Prostate gland (tissue), 2 donors: Measurements from ENCODE around the gene CCN2. TPM values are rescaled to one million over a fixed set of nuclear protein-coding genes. Genes with fewer than 3 reads are reported as not detected.

Source experiments
- DNase-seq: peaks from one replicate; pipeline ENCODE4 v3.0.0-alpha.2; 2019; ENCODE audit warnings: low spot score
- H3K27ac ChIP-seq, 2 donors: fragments of 200-600 bp; sonication (generic); 2 replicates each; pipeline ENCODE4 v1.5.1; 2017 to 2019
- H3K27me3 ChIP-seq: fragments of 200-600 bp; sonication (generic); replicated peaks from 2 replicates; pipeline ENCODE4 v1.5.1; 2019; ENCODE audit not compliant: insufficient read depth
- H3K36me3 ChIP-seq, 2 donors: fragments of 200-600 bp; sonication (generic); 1 replicate in 1 of 2; 2 replicates in 1 of 2; pipeline versions ENCODE4 v1.5.1 to v1.8.1; 2017 to 2019
- H3K4me1 ChIP-seq: fragments of 200-600 bp; sonication (generic); replicated peaks from 2 replicates; pipeline ENCODE4 v1.5.1; 2019
- H3K4me3 ChIP-seq, 2 donors: fragments of 200-600 bp; sonication (generic); 2 replicates each; pipeline ENCODE4 v1.5.1; 2017 to 2019
- H3K9me3 ChIP-seq: fragments of 200-600 bp; sonication (generic); 2 replicates; pipeline ENCODE4 v1.5.1; 2017
- POLR2A ChIP-seq: fragments of 450-650 bp; IDR thresholded peaks from one replicate; pipeline ENCODE4 v1.6.1; 2016; ENCODE audit warnings: antibody characterized with exemption, mild to moderate bottlenecking
- POLR2AphosphoS5 ChIP-seq: sonication (generic); formaldehyde crosslinking; IDR thresholded peaks from one replicate; pipeline ENCODE4 v1.6.1; 2017; ENCODE audit warnings: antibody characterized with exemption
- WGBS: methylation state at CpG from one replicate; pipeline ENCODE4 v1.1.5; 2018; 5-methylcytosine and 5-hydroxymethylcytosine counted together
- intact Hi-C: fragments of 100-400 bp; cut with DNase I; formaldehyde crosslinking; loops from one replicate; pipeline ENCODE4 v1.14.2; 2022
- total RNA-seq, 2 donors: library from RNA; depleted of rRNA; stranded (reverse); fragments of >200 nt; gene quantifications; one replicate each; pipeline ENCODE4 v1.1.0, GENCODE V29; 2016
- TF ChIP-seq, protein P1 (sequence below), 4 experiments: fragments of 200-600 bp in 2 of 4; fragments of 450-650 bp in 2 of 4; sonication (generic) in 2 of 4; IDR thresholded peaks; 1 replicate in 3 of 4; 2 replicates in 1 of 4; pipeline ENCODE4 v1.5.1; 2016 to 2019; ENCODE audit warnings: antibody characterized with exemption in 4 of 4, mild to moderate bottlenecking in 2 of 4, moderate library complexity in 2 of 4

Gene CCN2, protein sequence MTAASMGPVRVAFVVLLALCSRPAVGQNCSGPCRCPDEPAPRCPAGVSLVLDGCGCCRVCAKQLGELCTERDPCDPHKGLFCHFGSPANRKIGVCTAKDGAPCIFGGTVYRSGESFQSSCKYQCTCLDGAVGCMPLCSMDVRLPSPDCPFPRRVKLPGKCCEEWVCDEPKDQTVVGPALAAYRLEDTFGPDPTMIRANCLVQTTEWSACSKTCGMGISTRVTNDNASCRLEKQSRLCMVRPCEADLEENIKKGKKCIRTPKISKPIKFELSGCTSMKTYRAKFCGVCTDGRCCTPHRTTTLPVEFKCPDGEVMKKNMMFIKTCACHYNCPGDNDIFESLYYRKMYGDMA
- 100 to 1,000 TPM in 1 of 2 donors, 10 to 100 TPM in 1; 73.1 to 120 TPM for total RNA-seq

DNA sequence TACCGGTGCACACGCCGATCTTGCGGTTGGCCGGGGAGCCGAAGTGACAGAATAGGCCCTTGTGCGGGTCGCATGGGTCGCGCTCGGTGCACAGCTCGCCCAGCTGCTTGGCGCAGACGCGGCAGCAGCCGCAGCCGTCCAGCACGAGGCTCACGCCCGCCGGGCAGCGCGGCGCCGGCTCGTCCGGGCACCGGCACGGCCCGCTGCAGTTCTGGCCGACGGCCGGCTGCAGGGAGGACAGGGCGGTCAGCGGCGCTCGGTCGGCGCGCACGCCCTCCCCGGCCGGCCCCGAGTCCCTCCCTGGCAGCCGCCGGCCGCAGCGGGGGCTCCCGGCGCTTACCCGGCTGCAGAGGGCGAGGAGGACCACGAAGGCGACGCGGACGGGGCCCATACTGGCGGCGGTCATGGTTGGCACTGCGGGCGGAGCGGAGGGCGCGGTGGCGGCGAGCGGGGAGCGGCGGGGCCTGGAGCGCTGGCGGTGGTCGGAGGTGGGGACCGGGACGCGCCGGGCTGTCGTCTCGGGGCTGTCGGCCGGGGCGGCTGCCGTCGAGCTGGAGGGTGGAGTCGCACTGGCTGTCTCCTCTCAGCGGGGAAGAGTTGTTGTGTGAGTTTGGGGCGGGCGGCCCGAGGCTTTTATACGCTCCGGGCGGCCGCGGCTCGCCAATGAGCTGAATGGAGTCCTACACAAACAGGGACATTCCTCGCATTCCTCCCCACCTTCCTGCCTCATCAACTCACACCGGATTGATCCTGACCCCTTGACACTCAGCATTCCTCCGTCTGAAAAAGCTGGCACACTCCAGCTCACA, at the start of gene CCN2:
CCN2 (minus strand) TSS at position 606 of the 809 bp plus-strand sequence; CDS start at position 406, 200 bp downstream.
- H3K4me3 ChIP-seq, result peak within 1 kb of the TSS; percentile 51 to 52
- no peaks in the 10 kb centered on the region for H3K9me3 ChIP-seq
- no peaks in the 10 kb centered on the region for H3K36me3 ChIP-seq
- peak; percentile 68 for DNase-seq
- H3K27me3 ChIP-seq, result no peaks in the 10 kb centered on the region
- TF ChIP-seq POLR2A (peak; percentile 64), POLR2AphosphoS5 (peak; percentile 64)
- TF ChIP-seq, protein P1, sequence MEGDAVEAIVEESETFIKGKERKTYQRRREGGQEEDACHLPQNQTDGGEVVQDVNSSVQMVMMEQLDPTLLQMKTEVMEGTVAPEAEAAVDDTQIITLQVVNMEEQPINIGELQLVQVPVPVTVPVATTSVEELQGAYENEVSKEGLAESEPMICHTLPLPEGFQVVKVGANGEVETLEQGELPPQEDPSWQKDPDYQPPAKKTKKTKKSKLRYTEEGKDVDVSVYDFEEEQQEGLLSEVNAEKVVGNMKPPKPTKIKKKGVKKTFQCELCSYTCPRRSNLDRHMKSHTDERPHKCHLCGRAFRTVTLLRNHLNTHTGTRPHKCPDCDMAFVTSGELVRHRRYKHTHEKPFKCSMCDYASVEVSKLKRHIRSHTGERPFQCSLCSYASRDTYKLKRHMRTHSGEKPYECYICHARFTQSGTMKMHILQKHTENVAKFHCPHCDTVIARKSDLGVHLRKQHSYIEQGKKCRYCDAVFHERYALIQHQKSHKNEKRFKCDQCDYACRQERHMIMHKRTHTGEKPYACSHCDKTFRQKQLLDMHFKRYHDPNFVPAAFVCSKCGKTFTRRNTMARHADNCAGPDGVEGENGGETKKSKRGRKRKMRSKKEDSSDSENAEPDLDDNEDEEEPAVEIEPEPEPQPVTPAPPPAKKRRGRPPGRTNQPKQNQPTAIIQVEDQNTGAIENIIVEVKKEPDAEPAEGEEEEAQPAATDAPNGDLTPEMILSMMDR (IDR thresholded peaks at IDR 0.05), result no peak
- 2% methylated on average over 63 of the region's 97 CpGs for WGBS
- intact Hi-C loops, result loop anchor here (5.0 to 10.0 kb wide), 4 partner anchors 71 to 211 kb away; no protein-coding TSS in a partner anchor
- no peaks in the 10 kb centered on the region for H3K4me1 ChIP-seq
- H3K27ac ChIP-seq, result peak within 1 kb of the TSS; percentile 77 to 81

GRCh38 chr6:132000296-132000695, 49.1 kb upstream of the CCN2 start:
- TF ChIP-seq POLR2AphosphoS5 (no peak), POLR2A (no peak)
- TF ChIP-seq, protein P1 (IDR thresholded peaks at IDR 0.05), result no peak
- WGBS, result 84% methylated on average over 2 of the region's 2 CpGs
- Histone ChIP-seq H3K36me3 (no peaks in the 10 kb centered on the region), H3K27ac (no peak overlapping the region), H3K4me3 (no peak overlapping the region), H3K9me3 (no peaks in the 10 kb centered on the region), H3K27me3 (no peaks in the 10 kb centered on the region), H3K4me1 (no peaks in the 10 kb centered on the region)
- no peak for DNase-seq
- intact Hi-C loops, result no loop called here

- no peak overlapping the region for H3K4me3 ChIP-seq
- 66% methylated on average over 4 of the region's 4 CpGs for WGBS
- no peak for DNase-seq
- H3K4me1 ChIP-seq, result no peaks in the 10 kb centered on the region
- TF ChIP-seq, protein P1 (IDR thresholded peaks at IDR 0.05), result no peak
- TF ChIP-seq POLR2AphosphoS5 (no peak), POLR2A (no peak)
- intact Hi-C loops, result no loop called here
- no peaks in the 10 kb centered on the region for H3K27me3 ChIP-seq
- no peaks in the 10 kb centered on the region for H3K9me3 ChIP-seq
- no peak overlapping the region for H3K27ac ChIP-seq
- no peaks in the 10 kb centered on the region for H3K36me3 ChIP-seq
Observed at GRCh38 chr6:131999545-132000146, 48.5 kb upstream of the CCN2 start.

DNA sequence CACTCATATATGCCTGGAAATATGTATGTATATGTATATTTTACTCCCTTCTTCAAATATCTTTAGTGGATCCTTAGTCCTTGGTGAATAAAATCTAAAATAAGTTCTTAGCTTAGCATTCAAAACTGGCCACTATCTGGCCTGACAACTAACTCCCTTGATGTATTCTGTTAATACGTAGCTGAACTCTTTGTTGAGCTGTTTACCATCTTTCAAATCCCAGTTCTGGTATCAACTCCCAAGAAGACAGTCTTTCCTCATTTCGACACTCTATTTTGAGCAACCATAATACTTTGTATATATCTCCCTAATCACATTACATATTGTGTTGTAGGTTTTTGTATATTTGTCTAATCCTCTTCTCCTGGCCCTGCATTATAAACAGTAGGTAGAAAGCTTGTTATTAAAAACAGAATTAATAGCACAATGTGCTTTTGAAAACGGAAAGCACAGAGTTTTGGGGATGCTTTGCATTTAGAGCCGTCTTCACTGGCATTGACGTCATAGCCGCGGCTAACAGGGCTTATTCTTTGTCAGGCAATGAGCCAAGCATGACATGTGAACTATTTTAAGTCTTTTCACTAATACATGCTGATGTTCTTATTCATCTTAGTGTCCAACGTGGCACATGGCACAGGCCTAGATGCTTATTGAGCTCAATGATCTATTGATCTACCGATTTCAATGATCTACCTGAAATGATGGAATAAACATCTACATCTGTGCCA, 47.2 kb upstream of the CCN2 start:
- no peak for TF ChIP-seq POLR2A
- TF ChIP-seq, protein P1 (IDR thresholded peaks at IDR 0.05), result no peak
- TF ChIP-seq POLR2AphosphoS5, result no peak
- no peak for DNase-seq
- H3K27ac ChIP-seq, result no peak overlapping the region
- H3K4me1 ChIP-seq, result no peaks in the 10 kb centered on the region
- no peaks in the 10 kb centered on the region for H3K27me3 ChIP-seq
- 82% methylated on average over 9 of the region's 9 CpGs for WGBS
- no peak overlapping the region for H3K4me3 ChIP-seq
- no peaks in the 10 kb centered on the region for H3K36me3 ChIP-seq
- no peaks in the 10 kb centered on the region for H3K9me3 ChIP-seq
- intact Hi-C loops, result no loop called here
